Right lobe of liver (tissue), 6 donors: ENCODE data around the gene PABPN1. TPM values are rescaled to one million over a fixed set of nuclear protein-coding genes. Genes with fewer than 3 reads are reported as not detected.
A peak's percentile ranks its signal among the peaks of the same experiment; 100 is the strongest.

Experiments used
- ATAC-seq, 4 donors: fragments of 200-7000 bp; cut with Tn5 transposase; one replicate each; pipeline ENCODE4 v1.9.1; 2020; ENCODE audit warnings: mild to moderate bottlenecking in 4 of 4, moderate library complexity in 4 of 4
- DNase-seq, 3 donors: peaks; one replicate each; pipeline ENCODE4 v3.0.0-alpha.2; 2020
- H3K27ac ChIP-seq, 3 donors: fragments of 200-600 bp; one replicate each; pipeline ENCODE4 v1.8.0; 2022
- H3K27me3 ChIP-seq, 2 donors: fragments of 200-600 bp; one replicate each; pipeline ENCODE4 v1.8.0; 2022
- H3K36me3 ChIP-seq, 4 donors: fragments of 200-600 bp; sonication (generic) in 1 of 4; one replicate each; pipeline versions ENCODE4 v1.5.1 to v1.8.0; 2017 to 2022; ENCODE audit warnings: control low read depth in 1 of 4
- H3K4me1 ChIP-seq, 4 donors: fragments of 200-600 bp; sonication (generic) in 1 of 4; one replicate each; pipeline versions ENCODE4 v1.5.1 to v1.8.0; 2017 to 2022; ENCODE audit warnings: control low read depth in 1 of 4
- H3K4me3 ChIP-seq, 3 donors: fragments of 200-600 bp; one replicate each; pipeline ENCODE4 v1.8.0; 2022
- H3K9me3 ChIP-seq, 4 donors: fragments of 200-600 bp; sonication (generic) in 1 of 4; one replicate each; pipeline versions ENCODE4 v1.5.1 to v1.8.0; 2017 to 2022; ENCODE audit warnings: control low read depth in 1 of 4
- POLR2A ChIP-seq: fragments of 450-650 bp; IDR thresholded peaks from one replicate; pipeline ENCODE4 v1.6.1; 2017; ENCODE audit warnings: antibody characterized with exemption, mild to moderate bottlenecking
- WGBS: methylation state at CpG from one replicate; pipeline ENCODE4 v1.1.6; 2018; ENCODE audit warnings: low coverage, low lambda C conversion rate; ENCODE audit not compliant: insufficient coverage; ENCODE audit errors: missing lambda C conversion rate; 5-methylcytosine and 5-hydroxymethylcytosine counted together
- intact Hi-C, 2 donors: fragments of 100-400 bp; cut with DNase I; formaldehyde crosslinking; loops; one replicate each; pipeline versions ENCODE4 v1.11.2 to v1.14.1; 2022
- total RNA-seq, 6 experiments: library from RNA; depleted of rRNA in 2 of 6; stranded (reverse); fragments of >200 nt in 2 of 6; fragmentation: NEBNext Ultra II Directional in 3 of 6; extraction: Animal tissue kit (Norgen Biotek cat#: 25700) in 3 of 6; gene quantifications; one replicate each; pipeline versions ENCODE4 v1.1.0 to v1.2.4, GENCODE V29; 2016 to 2023
- TF ChIP-seq, protein P1 (sequence below), 4 donors: fragments of 200-600 bp in 3 of 4; fragments of 450-650 bp in 1 of 4; IDR thresholded peaks; one replicate each; pipeline versions ENCODE4 v1.5.1 to v1.8.0; 2016 to 2022; ENCODE audit warnings: antibody characterized with exemption in 4 of 4, mild to moderate bottlenecking in 2 of 4
- donor health status: DM: no; HTN: yes; CAD: no.
- donor health status: DM: no; HTN: no; CAD: no.
- donor health status: DM: no; HTN: no; CAD: no.
- donor health status: DM: no; HTN: yes; CAD: no.
- donor health status: DM: no; HTN: yes; CAD: no.

Gene PABPN1
- total RNA-seq, 6 experiments from 2014 or later: 23.6 to 95.3 (median 64.6) TPM

DNA sequence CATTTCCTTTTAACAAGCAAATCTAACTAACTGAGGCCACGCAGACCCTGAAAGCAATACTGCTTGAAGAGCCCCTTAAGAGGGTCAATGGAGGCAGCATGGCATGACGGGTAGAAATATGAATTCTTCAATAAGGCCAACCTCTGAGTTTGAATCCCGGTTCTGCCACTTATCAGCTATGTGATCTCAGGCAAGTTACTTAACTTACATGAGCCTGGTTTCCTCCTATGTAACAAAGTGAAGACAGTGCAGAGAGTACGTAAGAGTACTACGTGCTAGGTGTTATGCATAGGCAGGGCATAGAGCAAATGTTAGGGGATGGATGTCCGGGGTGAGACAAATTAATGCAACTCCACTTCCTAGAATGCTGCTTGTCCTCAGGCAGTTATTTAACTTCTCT lies 40.0 kb upstream of the PABPN1 start:
- WGBS: 98% methylated on average over 6 of the region's 6 CpGs
- DNase-seq (no peak), ATAC-seq (no peak)
- Histone ChIP-seq H3K4me1 (peaks cover 0 to 11% (median 0%) of the 10 kb centered on the region in 4 donors), H3K27ac (no peak overlapping the region), H3K36me3 (no peaks in the 10 kb centered on the region), H3K4me3 (no peak overlapping the region), H3K27me3 (no peaks in the 10 kb centered on the region), H3K9me3 (no peaks in the 10 kb centered on the region)
- TF ChIP-seq POLR2A: no peak
- TF ChIP-seq, protein P1, sequence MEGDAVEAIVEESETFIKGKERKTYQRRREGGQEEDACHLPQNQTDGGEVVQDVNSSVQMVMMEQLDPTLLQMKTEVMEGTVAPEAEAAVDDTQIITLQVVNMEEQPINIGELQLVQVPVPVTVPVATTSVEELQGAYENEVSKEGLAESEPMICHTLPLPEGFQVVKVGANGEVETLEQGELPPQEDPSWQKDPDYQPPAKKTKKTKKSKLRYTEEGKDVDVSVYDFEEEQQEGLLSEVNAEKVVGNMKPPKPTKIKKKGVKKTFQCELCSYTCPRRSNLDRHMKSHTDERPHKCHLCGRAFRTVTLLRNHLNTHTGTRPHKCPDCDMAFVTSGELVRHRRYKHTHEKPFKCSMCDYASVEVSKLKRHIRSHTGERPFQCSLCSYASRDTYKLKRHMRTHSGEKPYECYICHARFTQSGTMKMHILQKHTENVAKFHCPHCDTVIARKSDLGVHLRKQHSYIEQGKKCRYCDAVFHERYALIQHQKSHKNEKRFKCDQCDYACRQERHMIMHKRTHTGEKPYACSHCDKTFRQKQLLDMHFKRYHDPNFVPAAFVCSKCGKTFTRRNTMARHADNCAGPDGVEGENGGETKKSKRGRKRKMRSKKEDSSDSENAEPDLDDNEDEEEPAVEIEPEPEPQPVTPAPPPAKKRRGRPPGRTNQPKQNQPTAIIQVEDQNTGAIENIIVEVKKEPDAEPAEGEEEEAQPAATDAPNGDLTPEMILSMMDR (IDR thresholded peaks at IDR 0.05): no peak
- intact Hi-C loops: no loop called here

DNA sequence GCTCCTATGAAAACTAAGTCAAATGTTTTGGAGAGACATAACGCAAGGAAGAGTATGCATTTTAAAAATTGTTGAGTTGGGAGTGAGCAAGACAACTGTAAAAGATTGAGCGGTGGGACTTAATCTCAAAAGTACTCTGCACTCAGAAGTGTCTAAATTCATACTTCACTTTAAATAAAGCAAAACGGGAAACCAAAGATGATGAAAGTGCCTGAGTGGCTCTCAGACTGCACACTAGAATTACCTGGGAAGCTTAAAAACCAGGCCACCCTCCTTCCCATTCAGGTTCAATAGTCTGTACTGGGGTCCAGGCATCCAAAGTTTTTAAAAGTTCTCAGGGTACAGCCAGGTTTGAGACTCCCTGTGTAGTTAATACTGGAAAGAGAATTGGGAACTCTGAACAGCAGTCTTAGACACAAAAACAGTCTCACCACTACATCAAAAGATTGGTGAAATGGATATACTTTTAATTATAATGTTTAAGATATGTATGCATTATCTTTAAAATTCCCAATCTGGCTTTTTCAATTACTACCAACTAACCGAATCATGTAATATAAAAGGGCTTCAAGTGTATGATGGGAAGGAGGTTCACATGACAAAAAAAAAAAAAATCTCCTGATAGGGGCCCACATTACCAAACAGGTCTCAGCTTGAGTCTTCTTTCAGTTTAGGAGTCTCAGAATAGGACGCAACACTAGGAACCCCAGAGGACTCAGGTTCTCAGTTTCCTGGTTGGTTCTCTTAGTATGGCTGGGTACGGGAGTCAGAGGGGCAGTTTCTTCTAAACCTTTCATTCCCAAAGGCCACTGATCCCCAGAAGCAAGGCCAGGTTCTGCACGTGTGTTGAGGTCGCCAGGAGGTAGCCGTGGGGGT lies 36.4 kb upstream of the PABPN1 start:
- no peak for DNase-seq
- H3K4me1 ChIP-seq: peaks cover 0 to 18% (median 3%) of the 10 kb centered on the region in 4 donors
- TF ChIP-seq POLR2A: no peak
- TF ChIP-seq, protein P1 (IDR thresholded peaks at IDR 0.05): no peak

DNA sequence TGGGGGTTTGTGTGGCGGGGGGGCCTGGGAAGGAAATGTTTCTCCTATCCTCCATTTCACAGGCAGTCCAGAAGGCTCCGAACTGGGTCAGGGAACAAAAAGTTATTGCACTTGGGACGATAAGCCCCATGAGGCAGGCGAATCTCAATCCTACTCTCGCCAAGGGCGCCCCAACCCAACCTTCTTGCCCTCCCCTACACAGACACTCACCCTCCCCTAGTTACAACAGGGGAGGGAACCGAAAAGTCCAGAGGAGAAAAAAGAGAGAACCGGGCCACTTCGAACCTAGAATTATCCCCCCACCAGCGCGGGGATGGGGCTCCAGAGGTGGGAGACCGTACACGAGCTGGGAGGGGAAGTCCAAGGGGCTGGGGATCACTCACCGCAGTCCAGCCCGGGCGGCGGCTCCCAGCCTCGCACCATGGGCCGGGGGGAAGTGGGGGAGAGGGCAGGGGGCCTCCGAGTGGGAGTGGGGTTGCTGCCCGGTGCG lies 35.7 kb upstream of the PABPN1 start:
- 0% methylated on average over 2 of the region's 22 CpGs for WGBS
- intact Hi-C loops: no loop called here

More for the DNA sequence above, 36.4 kb upstream of the PABPN1 start:
- 29% methylated on average over 8 of the region's 9 CpGs for WGBS
- H3K27ac ChIP-seq: peak overlapping the region; percentile 93 to 95 (median 94)
- peak overlapping the region; percentile 83 to 89 (median 83) for H3K4me3 ChIP-seq
- no peaks in the 10 kb centered on the region for H3K27me3 ChIP-seq
- no peaks in the 10 kb centered on the region for H3K36me3 ChIP-seq
- H3K9me3 ChIP-seq: no peaks in the 10 kb centered on the region
- intact Hi-C loops: no loop called here
- ATAC-seq: peak in 2 of 4 donors; percentile 1 to 4

DNA sequence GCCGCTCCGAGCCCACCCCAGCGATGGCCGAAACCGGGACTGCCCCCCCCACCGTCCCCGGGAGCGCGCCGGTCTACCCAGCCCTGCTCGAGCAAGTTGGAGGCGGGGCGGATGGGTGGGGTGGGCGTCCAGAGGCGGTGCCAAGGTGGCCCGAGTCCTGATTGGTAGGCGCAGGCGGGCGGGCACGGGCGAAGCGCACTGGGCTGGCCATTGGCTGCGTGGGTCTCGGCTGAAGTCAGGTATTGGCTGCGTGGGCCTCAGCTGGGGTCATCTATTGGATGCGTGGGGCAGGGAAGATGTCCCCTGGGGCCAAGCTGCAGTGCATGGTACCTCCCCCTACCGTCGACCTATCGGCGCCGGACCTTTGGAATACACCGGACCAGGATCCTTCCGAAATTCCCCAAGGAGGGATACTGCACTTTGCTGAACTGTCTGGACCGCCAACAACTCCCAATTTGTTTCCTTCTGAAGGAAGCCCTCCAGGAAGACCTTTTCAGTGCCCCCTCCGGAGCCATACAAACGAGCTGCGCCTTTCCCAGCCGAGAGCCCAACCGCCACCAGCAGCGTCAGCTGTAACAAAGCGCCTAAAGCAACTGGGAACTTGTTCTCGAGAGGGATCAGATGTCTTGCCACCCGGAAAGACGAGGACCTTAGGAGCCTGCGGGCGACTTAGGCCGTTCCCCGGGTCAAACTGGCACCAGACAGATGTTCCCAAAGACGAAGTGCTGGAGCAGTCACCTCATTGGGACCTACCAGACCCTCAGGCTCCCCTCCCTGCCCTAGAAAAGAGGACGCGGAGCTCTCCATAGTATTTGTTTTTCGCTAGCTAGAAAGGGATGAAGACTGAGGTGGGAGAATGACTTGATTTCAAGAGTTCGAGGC lies 35.0 kb upstream of the PABPN1 start, which contains the start of gene HOMEZ:
Gene HOMEZ (minus strand): TSS at position 113 of the 882 bp plus-strand sequence. CDS start 180 bp downstream, outside the sequence.
- H3K4me3 ChIP-seq: peak within 1 kb of the TSS; percentile 83 to 89 (median 83)
- peak; percentile 98 to 99 (median 98) for ATAC-seq
- no peaks in the 10 kb centered on the region for H3K9me3 ChIP-seq
- H3K4me1 ChIP-seq: peaks cover 0 to 18% (median 3%) of the 10 kb centered on the region in 4 donors
- TF ChIP-seq, protein P1 (IDR thresholded peaks at IDR 0.05): peak in 3 of 4 donors; percentile 16 to 41 (median 31)
- TF ChIP-seq POLR2A: peak; percentile 70
- no peaks in the 10 kb centered on the region for H3K36me3 ChIP-seq
- DNase-seq: peak; percentile 99
- H3K27ac ChIP-seq: peak within 1 kb of the TSS; percentile 94 to 95 (median 94)
- H3K27me3 ChIP-seq: no peaks in the 10 kb centered on the region
- intact Hi-C loops: no loop called here
- under 1% methylated on average over 13 of the region's 53 CpGs for WGBS

More for the DNA sequence above, 35.7 kb upstream of the PABPN1 start:
- peak overlapping the region; percentile 83 to 89 (median 83) for H3K4me3 ChIP-seq
- no peaks in the 10 kb centered on the region for H3K27me3 ChIP-seq
- H3K36me3 ChIP-seq: no peaks in the 10 kb centered on the region
- DNase-seq (peak in 1 of 3 donors; percentile 47), ATAC-seq (peak; percentile 27 to 41 (median 37))
- TF ChIP-seq, protein P1 (IDR thresholded peaks at IDR 0.05): no peak
- no peak for TF ChIP-seq POLR2A
- no peaks in the 10 kb centered on the region for H3K9me3 ChIP-seq
- H3K4me1 ChIP-seq: peaks cover 0 to 18% (median 3%) of the 10 kb centered on the region in 4 donors
- H3K27ac ChIP-seq: peak overlapping the region; percentile 93 to 95 (median 94)
